Measurements from ENCODE around the gene TMEM86B.

TMEM86B gene

DNA sequence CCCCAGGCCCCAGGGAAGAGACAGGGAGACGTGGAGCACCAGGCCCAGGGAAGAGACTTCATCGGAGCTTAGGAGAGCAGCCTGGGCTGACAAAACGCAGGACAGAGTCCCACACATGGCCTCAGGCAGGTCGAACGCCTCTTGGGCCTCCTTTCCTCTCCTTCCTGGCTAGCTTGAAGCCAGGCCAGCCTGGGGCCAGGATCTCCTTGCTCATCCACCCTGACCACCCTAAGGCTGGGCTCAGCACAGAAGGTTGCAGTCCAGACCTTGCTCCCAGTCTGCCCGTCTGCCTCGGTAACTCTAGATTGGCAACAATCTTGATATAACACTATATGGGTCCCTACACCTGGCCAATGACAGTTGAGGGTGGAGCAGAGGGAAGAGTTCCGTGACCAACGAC lies 20.1 kb upstream of the TMEM86B start:
- H3K9me2 ChIP-seq (replicated peaks; ENCODE audit: control insufficient read depth, low read length), result no peaks in the 10 kb centered on the region
- H3F3A ChIP-seq (ENCODE audit: control insufficient read depth, insufficient read depth), result 0 out of 2 replicates have a peak, but pooled peaks cover 4% of the 10 kb centered on the region
- peaks cover 92% of the 10 kb centered on the region for H3K79me2 ChIP-seq (ENCODE audit: control insufficient read depth, low read length)
- no peaks in the 10 kb centered on the region for H3K9me3 ChIP-seq (ENCODE audit: control insufficient read depth, insufficient read depth, low read length)
- H3K4me2 ChIP-seq (ENCODE audit: low read length), result no peak overlapping the region
- H3K4me1 ChIP-seq (ENCODE audit: control insufficient read depth, low read length), result peaks cover 29% of the 10 kb centered on the region
- H4K20me1 ChIP-seq (ENCODE audit: control insufficient read depth, insufficient read depth, low read depth, low read length), result peaks cover 38% of the 10 kb centered on the region; the same call in 1 of the 2 replicates
- peaks cover 98% of the 10 kb centered on the region for H3K36me3 ChIP-seq (ENCODE audit: control insufficient read depth, low read length)
- H3K4me3 ChIP-seq (ENCODE audit: low read length), result no peak overlapping the region
- H3K27me3 ChIP-seq (ENCODE audit: control insufficient read depth, low read length), result no peaks in the 10 kb centered on the region
- no peak overlapping the region for H3K27ac ChIP-seq (ENCODE audit: low read depth, low read length)
- TF ChIP-seq, protein P1, sequence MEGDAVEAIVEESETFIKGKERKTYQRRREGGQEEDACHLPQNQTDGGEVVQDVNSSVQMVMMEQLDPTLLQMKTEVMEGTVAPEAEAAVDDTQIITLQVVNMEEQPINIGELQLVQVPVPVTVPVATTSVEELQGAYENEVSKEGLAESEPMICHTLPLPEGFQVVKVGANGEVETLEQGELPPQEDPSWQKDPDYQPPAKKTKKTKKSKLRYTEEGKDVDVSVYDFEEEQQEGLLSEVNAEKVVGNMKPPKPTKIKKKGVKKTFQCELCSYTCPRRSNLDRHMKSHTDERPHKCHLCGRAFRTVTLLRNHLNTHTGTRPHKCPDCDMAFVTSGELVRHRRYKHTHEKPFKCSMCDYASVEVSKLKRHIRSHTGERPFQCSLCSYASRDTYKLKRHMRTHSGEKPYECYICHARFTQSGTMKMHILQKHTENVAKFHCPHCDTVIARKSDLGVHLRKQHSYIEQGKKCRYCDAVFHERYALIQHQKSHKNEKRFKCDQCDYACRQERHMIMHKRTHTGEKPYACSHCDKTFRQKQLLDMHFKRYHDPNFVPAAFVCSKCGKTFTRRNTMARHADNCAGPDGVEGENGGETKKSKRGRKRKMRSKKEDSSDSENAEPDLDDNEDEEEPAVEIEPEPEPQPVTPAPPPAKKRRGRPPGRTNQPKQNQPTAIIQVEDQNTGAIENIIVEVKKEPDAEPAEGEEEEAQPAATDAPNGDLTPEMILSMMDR (IDR thresholded peaks at IDR 0.05; ENCODE audit: low read depth, low read length, poor library complexity, severe bottlenecking), result no peak
- TF ChIP-seq EZH2phosphoT487 (IDR thresholded peaks at IDR 0.05; ENCODE audit: borderline replicate concordance, low read length), result no peak

DNA sequence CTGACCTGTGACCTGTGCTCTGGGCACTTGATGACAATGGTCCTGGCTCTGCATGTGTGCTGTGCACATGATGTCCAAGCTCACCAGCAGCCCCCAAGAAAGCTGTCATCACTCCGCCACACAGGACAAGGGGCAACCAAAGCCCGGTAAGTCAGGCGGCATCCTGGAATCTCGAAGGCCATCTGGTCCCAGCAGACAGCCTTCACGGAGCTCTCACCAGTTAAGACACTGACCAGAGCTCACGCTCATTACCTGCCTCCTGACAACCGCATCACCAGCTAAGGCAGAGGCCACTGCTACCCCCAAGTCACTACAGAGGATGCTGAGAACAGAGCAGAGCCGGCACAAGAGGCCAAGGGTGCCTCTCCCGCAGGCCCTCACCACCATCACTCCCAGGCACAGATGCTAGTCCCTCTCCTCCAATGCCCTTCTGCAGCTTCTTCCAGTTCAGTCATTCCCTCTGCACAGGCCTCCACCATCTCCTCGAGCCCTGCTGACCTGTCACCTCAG lies 19.7 kb upstream of the TMEM86B start:
- Histone ChIP-seq H3K4me1 (ENCODE audit: control insufficient read depth, low read length) (peaks cover 24% of the 10 kb centered on the region), H3F3A (ENCODE audit: control insufficient read depth, insufficient read depth) (no peaks in the 10 kb centered on the region), H3K27me3 (ENCODE audit: control insufficient read depth, low read length) (no peaks in the 10 kb centered on the region), H3K9me2 (replicated peaks; ENCODE audit: control insufficient read depth, low read length) (no peaks in the 10 kb centered on the region), H3K9me3 (ENCODE audit: control insufficient read depth, insufficient read depth, low read length) (no peaks in the 10 kb centered on the region), H3K36me3 (ENCODE audit: control insufficient read depth, low read length) (peaks cover 98% of the 10 kb centered on the region), H3K79me2 (ENCODE audit: control insufficient read depth, low read length) (peaks cover 87% of the 10 kb centered on the region), H3K4me3 (ENCODE audit: low read length) (no peak overlapping the region), H3K4me2 (ENCODE audit: low read length) (no peak overlapping the region), H4K20me1 (ENCODE audit: control insufficient read depth, insufficient read depth, low read depth, low read length) (peaks cover 36% of the 10 kb centered on the region; the same call in 1 of the 2 replicates), H3K27ac (ENCODE audit: low read depth, low read length) (no peak overlapping the region)
- TF ChIP-seq, protein P1 (IDR thresholded peaks at IDR 0.05; ENCODE audit: low read depth, low read length, poor library complexity, severe bottlenecking), result no peak
- no peak for TF ChIP-seq EZH2phosphoT487 (IDR thresholded peaks at IDR 0.05; ENCODE audit: borderline replicate concordance, low read length)

DNA sequence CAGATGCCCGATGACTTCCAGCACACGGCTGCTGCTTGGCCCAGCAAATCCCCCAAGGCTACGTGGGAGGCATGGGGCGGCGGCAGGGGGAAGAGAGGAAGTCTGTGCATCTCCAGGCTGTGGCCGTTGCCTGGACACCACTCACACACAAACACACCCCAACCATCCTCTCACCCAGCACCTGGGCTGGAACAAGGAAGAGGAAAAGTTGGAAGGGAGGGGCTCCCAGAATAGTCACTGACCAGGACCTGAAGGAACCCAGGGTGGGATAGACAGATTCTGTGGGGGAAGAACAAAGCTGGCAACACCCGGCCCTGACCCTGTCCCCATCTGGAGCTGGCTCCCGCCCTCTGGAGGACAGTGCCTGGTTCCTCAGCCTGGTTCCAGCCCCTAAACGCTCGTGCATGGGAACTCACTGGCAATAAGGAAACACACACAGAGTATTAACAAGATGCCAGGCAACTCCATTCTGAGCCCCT lies 19.1 kb upstream of the TMEM86B start:
- H3K4me3 ChIP-seq (ENCODE audit: low read length), result no peak overlapping the region
- TF ChIP-seq, protein P1 (IDR thresholded peaks at IDR 0.05; ENCODE audit: low read depth, low read length, poor library complexity, severe bottlenecking), result no peak
- no peak for TF ChIP-seq EZH2phosphoT487 (IDR thresholded peaks at IDR 0.05; ENCODE audit: borderline replicate concordance, low read length)
- H3K27ac ChIP-seq (ENCODE audit: low read depth, low read length), result no peak overlapping the region
- peaks cover 96% of the 10 kb centered on the region for H3K36me3 ChIP-seq (ENCODE audit: control insufficient read depth, low read length)
- peaks cover 84% of the 10 kb centered on the region for H3K79me2 ChIP-seq (ENCODE audit: control insufficient read depth, low read length)
- H3K4me1 ChIP-seq (ENCODE audit: control insufficient read depth, low read length), result peaks cover 19% of the 10 kb centered on the region
- no peaks in the 10 kb centered on the region for H3K9me2 ChIP-seq (replicated peaks; ENCODE audit: control insufficient read depth, low read length)
- peaks cover 32% of the 10 kb centered on the region; the same call in 1 of the 2 replicates for H4K20me1 ChIP-seq (ENCODE audit: control insufficient read depth, insufficient read depth, low read depth, low read length)
- H3K27me3 ChIP-seq (ENCODE audit: control insufficient read depth, low read length), result no peaks in the 10 kb centered on the region
- no peak overlapping the region for H3K4me2 ChIP-seq (ENCODE audit: low read length)
- H3K9me3 ChIP-seq (ENCODE audit: control insufficient read depth, insufficient read depth, low read length), result no peaks in the 10 kb centered on the region
- no peaks in the 10 kb centered on the region for H3F3A ChIP-seq (ENCODE audit: control insufficient read depth, insufficient read depth)
